Hepatocyte (in vitro differentiated cells): Measurements from ENCODE around the gene MBD6. TPM values are rescaled to one million over a fixed set of nuclear protein-coding genes. Genes with fewer than 3 reads are reported as not detected.

Source experiments
- DNase-seq: peaks from one replicate; pipeline ENCODE4 v3.0.0-alpha.2; 2016; ENCODE audit warnings: low spot score
- H2AFZ ChIP-seq: fragments of 200-600 bp; sonication (generic); 2 replicates; pipeline ENCODE4 v1.6.0; 2016; ENCODE audit warnings: antibody characterized with exemption, mild to moderate bottlenecking
- H3K27ac ChIP-seq: fragments of 200-600 bp; sonication (generic); 2 replicates; pipeline ENCODE4 v1.5.1; 2016; ENCODE audit warnings: mild to moderate bottlenecking
- H3K27me3 ChIP-seq: fragments of 200-600 bp; sonication (generic); 2 replicates; pipeline ENCODE4 v1.6.1; 2016
- H3K36me3 ChIP-seq: fragments of 200-600 bp; sonication (generic); replicated peaks from 2 replicates; pipeline ENCODE4 v1.5.1; 2016; ENCODE audit warnings: low read depth; ENCODE audit not compliant: insufficient read depth
- H3K4me1 ChIP-seq: fragments of 200-600 bp; sonication (generic); 2 replicates; pipeline ENCODE4 v1.5.1; 2016; ENCODE audit warnings: mild to moderate bottlenecking, moderate library complexity; ENCODE audit not compliant: insufficient read depth
- H3K4me2 ChIP-seq: fragments of 200-600 bp; sonication (generic); 2 replicates; pipeline ENCODE4 v1.6.0; 2016
- H3K4me3 ChIP-seq: fragments of 200-600 bp; sonication (generic); 2 replicates; pipeline ENCODE4 v1.5.1; 2016; ENCODE audit warnings: mild to moderate bottlenecking
- H3K79me2 ChIP-seq: fragments of 200-600 bp; sonication (generic); 2 replicates; pipeline ENCODE4 v1.6.0; 2017; ENCODE audit warnings: mild to moderate bottlenecking
- H3K9me2 ChIP-seq: fragments of 200-600 bp; sonication (generic); replicated peaks from 2 replicates; pipeline ENCODE4 v1.6.0; 2017; ENCODE audit warnings: mild to moderate bottlenecking; ENCODE audit not compliant: insufficient read depth
- H3K9me3 ChIP-seq: fragments of 200-600 bp; sonication (generic); 2 replicates; pipeline ENCODE4 v1.5.1; 2016; ENCODE audit warnings: low read depth, mild to moderate bottlenecking
- H4K20me1 ChIP-seq: fragments of 200-600 bp; sonication (generic); 2 replicates; pipeline ENCODE4 v1.6.0; 2016; ENCODE audit warnings: mild to moderate bottlenecking; ENCODE audit not compliant: insufficient read depth, poor library complexity, severe bottlenecking
- EZH2 ChIP-seq: fragments of 200-600 bp; sonication (generic); IDR thresholded peaks from 2 replicates; pipeline ENCODE4 v1.6.1; 2016; ENCODE audit warnings: antibody characterized with exemption, mild to moderate bottlenecking, borderline replicate concordance
- EZH2phosphoT487 ChIP-seq: fragments of 200-600 bp; sonication (generic); IDR thresholded peaks from one replicate; pipeline ENCODE4 v1.6.1; 2018; ENCODE audit warnings: antibody characterized with exemption, mild to moderate bottlenecking, low read depth, moderate library complexity; ENCODE audit not compliant: unreplicated experiment, severe bottlenecking
- WGBS: methylation state at CpG from one replicate; pipeline ENCODE4 v1.1.6; 2016; ENCODE audit warnings: low lambda C conversion rate; ENCODE audit errors: missing lambda C conversion rate; 5-methylcytosine and 5-hydroxymethylcytosine counted together
- polyA plus RNA-seq: library from polyadenylated mRNA; unstranded; fragments of >200 nt; fragmentation: Nextera tagmentation; extraction: Ambion mirVana; gene quantifications from 2 replicates; pipeline ENCODE4 v1.2.1, GENCODE V29; 2016
- total RNA-seq: library from RNA; depleted of rRNA; stranded (reverse); fragments of >200 nt; gene quantifications from 2 replicates; pipeline ENCODE4 v1.2.3, GENCODE V29; 2014
- TF ChIP-seq, protein P1 (sequence below): fragments of 200-600 bp; sonication (generic); IDR thresholded peaks from 2 replicates; pipeline ENCODE4 v1.5.1; 2016; ENCODE audit warnings: antibody characterized with exemption, mild to moderate bottlenecking; ENCODE audit not compliant: poor library complexity

The MBD6 gene
- total and polyA plus RNA-seq, 2 experiments from 2014 or later, result 7.0 to 35.2 TPM

DNA sequence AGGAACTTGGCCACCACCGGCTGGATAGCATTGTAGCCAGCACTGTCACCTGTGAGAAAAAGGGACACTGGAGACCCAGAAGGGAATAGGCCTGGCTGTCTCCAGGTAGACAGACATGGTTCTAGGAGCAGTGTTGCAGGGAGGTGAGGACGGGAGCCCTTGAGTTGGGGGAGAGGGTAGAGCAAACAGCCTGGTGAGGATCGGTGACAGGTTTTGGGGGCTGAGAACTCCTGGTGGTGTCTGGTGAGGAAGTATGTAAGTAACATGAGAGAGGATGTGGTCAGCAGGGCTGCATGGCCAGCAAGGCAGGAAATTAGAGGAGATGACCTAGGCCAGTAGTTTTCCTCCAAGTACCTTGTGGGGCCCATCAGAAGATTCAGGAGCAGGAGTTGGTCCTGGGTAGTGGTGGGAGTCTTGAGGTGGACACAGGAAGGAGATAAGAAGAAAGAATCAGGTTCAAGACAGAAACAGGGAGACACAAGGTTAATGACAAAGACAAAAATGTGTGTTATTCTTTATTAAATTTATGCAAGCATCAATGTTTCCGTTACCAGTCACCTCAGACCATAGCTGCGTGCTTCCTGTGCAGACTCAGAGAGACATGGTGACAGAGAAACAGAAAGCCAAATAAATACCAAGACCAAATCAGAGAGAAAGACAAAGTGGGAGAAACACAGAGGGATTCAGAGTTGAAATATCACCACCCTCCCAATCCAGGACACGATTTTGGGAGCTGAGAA, 43.1 kb upstream of the MBD6 start, which contains the start of gene ARHGAP9:
ARHGAP9 (minus strand) TSS at position 491 of the 740 bp plus-strand sequence; CDS start at position 31, 460 bp downstream.
- H3K9me3 ChIP-seq, result no peaks in the 10 kb centered on the region
- WGBS, result 87% methylated on average over 6 of the region's 6 CpGs
- peaks cover 13% of the 10 kb centered on the region for H3K4me1 ChIP-seq
- H3K27ac ChIP-seq, result no peak within 1 kb of the TSS
- no peak for DNase-seq
- no peaks in the 10 kb centered on the region for H3K79me2 ChIP-seq
- H3K27me3 ChIP-seq, result peaks cover 33% of the 10 kb centered on the region
- TF ChIP-seq, protein P1, sequence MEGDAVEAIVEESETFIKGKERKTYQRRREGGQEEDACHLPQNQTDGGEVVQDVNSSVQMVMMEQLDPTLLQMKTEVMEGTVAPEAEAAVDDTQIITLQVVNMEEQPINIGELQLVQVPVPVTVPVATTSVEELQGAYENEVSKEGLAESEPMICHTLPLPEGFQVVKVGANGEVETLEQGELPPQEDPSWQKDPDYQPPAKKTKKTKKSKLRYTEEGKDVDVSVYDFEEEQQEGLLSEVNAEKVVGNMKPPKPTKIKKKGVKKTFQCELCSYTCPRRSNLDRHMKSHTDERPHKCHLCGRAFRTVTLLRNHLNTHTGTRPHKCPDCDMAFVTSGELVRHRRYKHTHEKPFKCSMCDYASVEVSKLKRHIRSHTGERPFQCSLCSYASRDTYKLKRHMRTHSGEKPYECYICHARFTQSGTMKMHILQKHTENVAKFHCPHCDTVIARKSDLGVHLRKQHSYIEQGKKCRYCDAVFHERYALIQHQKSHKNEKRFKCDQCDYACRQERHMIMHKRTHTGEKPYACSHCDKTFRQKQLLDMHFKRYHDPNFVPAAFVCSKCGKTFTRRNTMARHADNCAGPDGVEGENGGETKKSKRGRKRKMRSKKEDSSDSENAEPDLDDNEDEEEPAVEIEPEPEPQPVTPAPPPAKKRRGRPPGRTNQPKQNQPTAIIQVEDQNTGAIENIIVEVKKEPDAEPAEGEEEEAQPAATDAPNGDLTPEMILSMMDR, result no peak
- no peak for TF ChIP-seq EZH2
- no peak for TF ChIP-seq EZH2phosphoT487
- no peak within 1 kb of the TSS for H2AFZ ChIP-seq
- H3K9me2 ChIP-seq, result no peaks in the 10 kb centered on the region
- no peaks in the 10 kb centered on the region for H3K36me3 ChIP-seq
- H3K4me3 ChIP-seq, result no peak within 1 kb of the TSS
- no peak within 1 kb of the TSS for H3K4me2 ChIP-seq
- no peaks in the 10 kb centered on the region for H4K20me1 ChIP-seq

DNA sequence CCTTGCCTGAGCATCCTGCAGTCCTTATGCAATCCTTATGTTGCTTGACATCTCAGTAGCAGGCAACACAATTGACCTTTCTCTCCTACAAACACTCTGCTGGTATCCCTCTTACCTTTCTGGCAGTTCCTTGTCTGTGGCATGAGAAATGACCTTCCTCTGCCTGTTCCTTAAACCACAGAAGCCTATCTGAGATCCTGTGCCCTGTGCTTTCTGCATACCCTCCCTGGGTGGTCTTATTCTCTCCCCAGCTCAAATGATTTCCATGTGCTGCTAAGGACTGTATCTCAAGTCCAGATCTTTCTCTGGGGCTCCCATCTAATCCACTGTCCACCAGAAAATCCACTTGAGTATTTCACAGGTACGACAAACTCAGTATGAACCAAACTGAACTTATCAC, 41.0 kb upstream of the MBD6 start:
- no peaks in the 10 kb centered on the region for H3K9me2 ChIP-seq
- 53% methylated on average over 1 of the region's 1 CpG for WGBS
- H3K4me2 ChIP-seq, result no peak overlapping the region
- H2AFZ ChIP-seq, result no peak overlapping the region
- H3K4me1 ChIP-seq, result no peaks in the 10 kb centered on the region
- no peaks in the 10 kb centered on the region for H3K36me3 ChIP-seq
- no peak overlapping the region for H3K27ac ChIP-seq
- peaks cover 12% of the 10 kb centered on the region for H3K27me3 ChIP-seq
- no peaks in the 10 kb centered on the region for H3K79me2 ChIP-seq
- TF ChIP-seq, protein P1, result no peak
- TF ChIP-seq EZH2 (no peak), EZH2phosphoT487 (no peak)
- no peak overlapping the region for H3K4me3 ChIP-seq
- no peaks in the 10 kb centered on the region for H4K20me1 ChIP-seq
- no peaks in the 10 kb centered on the region for H3K9me3 ChIP-seq
- no peak for DNase-seq

DNA sequence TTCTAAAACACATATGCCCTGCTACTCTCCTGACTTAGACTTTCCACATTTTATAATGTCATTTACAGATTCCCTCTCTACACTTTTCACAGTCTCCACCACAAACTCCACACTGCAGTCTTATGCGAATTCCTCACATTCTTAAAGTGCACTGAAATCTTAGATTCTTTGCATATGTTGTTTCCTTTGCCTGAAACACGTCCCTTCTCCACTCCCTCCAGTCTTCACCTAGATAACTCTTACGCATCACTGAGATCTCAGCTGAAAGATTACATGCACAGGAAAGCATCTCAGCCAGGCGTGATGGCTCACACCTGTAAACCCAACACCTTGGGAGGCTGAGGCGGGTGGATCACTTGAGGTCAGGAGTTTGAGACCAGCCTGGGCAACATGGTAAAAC, 39.2 kb upstream of the MBD6 start:
- no peak overlapping the region for H3K4me3 ChIP-seq
- H4K20me1 ChIP-seq, result no peaks in the 10 kb centered on the region
- H3K36me3 ChIP-seq, result no peaks in the 10 kb centered on the region
- no peak for TF ChIP-seq EZH2phosphoT487
- TF ChIP-seq, protein P1, result no peak
- TF ChIP-seq EZH2, result no peak
- no peak overlapping the region for H3K4me2 ChIP-seq
- H3K79me2 ChIP-seq, result peaks cover 5% of the 10 kb centered on the region
- H2AFZ ChIP-seq, result no peak overlapping the region
- H3K9me2 ChIP-seq, result no peaks in the 10 kb centered on the region
- H3K4me1 ChIP-seq, result no peaks in the 10 kb centered on the region
- 48% methylated on average over 5 of the region's 5 CpGs for WGBS
- H3K9me3 ChIP-seq, result no peaks in the 10 kb centered on the region
- H3K27ac ChIP-seq, result no peak overlapping the region
- DNase-seq, result no peak
- peaks cover 3% of the 10 kb centered on the region for H3K27me3 ChIP-seq
